22Rv1 (cell line): ENCODE results near the gene PLEKHA6.

Experiments
- H3K27ac ChIP-seq: fragments of 450-650 bp; 2 replicates; pipeline ENCODE4 v1.5.1; 2017
- CTCF ChIP-seq: fragments of 450-650 bp; IDR thresholded peaks from 2 replicates; pipeline ENCODE4 v1.5.1; 2017; ENCODE audit warnings: mild to moderate bottlenecking
- ZFX ChIP-seq: fragments of 450-650 bp; IDR thresholded peaks from 2 replicates; pipeline ENCODE4 v1.6.1; 2017; ENCODE audit warnings: antibody characterized with exemption, borderline replicate concordance

The PLEKHA6 gene

GRCh38 chr1:204361781-204362180, 2.1 kb upstream of the PLEKHA6 start:
- TF ChIP-seq CTCF (no peak), ZFX (no peak)
- H3K27ac ChIP-seq = no peak overlapping the region

GRCh38 chr1:204361341-204361771, 1.6 kb upstream of the PLEKHA6 start:
- TF ChIP-seq CTCF = no peak
- TF ChIP-seq ZFX = no peak
- H3K27ac ChIP-seq = no peak overlapping the region

GRCh38 chr1:204360314-204360713, 585 bp upstream of the PLEKHA6 start:
- TF ChIP-seq CTCF (no peak), ZFX (no peak)

GRCh38 chr1:204359131-204359473, 627 bp downstream of the PLEKHA6 start:
- TF ChIP-seq ZFX (no peak), CTCF (no peak)
- H3K27ac ChIP-seq = no peak overlapping the region

More at GRCh38 chr1:204360314-204360713, 585 bp upstream of the PLEKHA6 start:
- no peak overlapping the region for H3K27ac ChIP-seq

- TF ChIP-seq ZFX (no peak), CTCF (no peak)
- H3K27ac ChIP-seq = no peak overlapping the region
Observed at GRCh38 chr1:204358605-204359004, 1.1 kb downstream of the PLEKHA6 start.

GRCh38 chr1:204357551-204358490, 1.9 kb downstream of the PLEKHA6 start:
- H3K27ac ChIP-seq = no peak overlapping the region
- TF ChIP-seq CTCF (no peak), ZFX (no peak)

- TF ChIP-seq CTCF (no peak), ZFX (no peak)
- H3K27ac ChIP-seq = no peak overlapping the region
Observed at GRCh38 chr1:204356997-204357396, 2.7 kb downstream of the PLEKHA6 start.
